Prostate gland (tissue), 2 donors: ENCODE results near the gene SLC35F3. TPM values are rescaled to one million over a fixed set of nuclear protein-coding genes. Genes with fewer than 3 reads are reported as not detected.

Source experiments
- DNase-seq: peaks from one replicate; pipeline ENCODE4 v3.0.0-alpha.2; 2019; ENCODE audit warnings: low spot score
- H3K27ac ChIP-seq, 2 donors: fragments of 200-600 bp; sonication (generic); 2 replicates each; pipeline ENCODE4 v1.5.1; 2017 to 2019
- H3K27me3 ChIP-seq: fragments of 200-600 bp; sonication (generic); replicated peaks from 2 replicates; pipeline ENCODE4 v1.5.1; 2019; ENCODE audit not compliant: insufficient read depth
- H3K36me3 ChIP-seq, 2 donors: fragments of 200-600 bp; sonication (generic); 1 replicate in 1 of 2; 2 replicates in 1 of 2; pipeline versions ENCODE4 v1.5.1 to v1.8.1; 2017 to 2019
- H3K4me1 ChIP-seq: fragments of 200-600 bp; sonication (generic); replicated peaks from 2 replicates; pipeline ENCODE4 v1.5.1; 2019
- H3K4me3 ChIP-seq, 2 donors: fragments of 200-600 bp; sonication (generic); 2 replicates each; pipeline ENCODE4 v1.5.1; 2017 to 2019
- H3K9me3 ChIP-seq: fragments of 200-600 bp; sonication (generic); 2 replicates; pipeline ENCODE4 v1.5.1; 2017
- CTCF ChIP-seq, 4 experiments: fragments of 200-600 bp in 2 of 4; fragments of 450-650 bp in 2 of 4; sonication (generic) in 2 of 4; IDR thresholded peaks; 1 replicate in 3 of 4; 2 replicates in 1 of 4; pipeline ENCODE4 v1.5.1; 2016 to 2019; ENCODE audit warnings: antibody characterized with exemption in 4 of 4, mild to moderate bottlenecking in 2 of 4, moderate library complexity in 2 of 4
- POLR2A ChIP-seq: fragments of 450-650 bp; IDR thresholded peaks from one replicate; pipeline ENCODE4 v1.6.1; 2016; ENCODE audit warnings: antibody characterized with exemption, mild to moderate bottlenecking
- POLR2AphosphoS5 ChIP-seq: sonication (generic); formaldehyde crosslinking; IDR thresholded peaks from one replicate; pipeline ENCODE4 v1.6.1; 2017; ENCODE audit warnings: antibody characterized with exemption
- WGBS: methylation state at CpG from one replicate; pipeline ENCODE4 v1.1.5; 2018; 5-methylcytosine and 5-hydroxymethylcytosine counted together
- intact Hi-C: fragments of 100-400 bp; cut with DNase I; formaldehyde crosslinking; loops from one replicate; pipeline ENCODE4 v1.14.2; 2022
- total RNA-seq, 2 donors: library from RNA; depleted of rRNA; stranded (reverse); fragments of >200 nt; gene quantifications; one replicate each; pipeline ENCODE4 v1.1.0, GENCODE V29; 2016

The SLC35F3 gene
- total RNA-seq, 2 donors from 2014 or later, result 0.34 to 0.64 TPM

- no peaks in the 10 kb centered on the region for H3K36me3 ChIP-seq
- no peaks in the 10 kb centered on the region for H3K9me3 ChIP-seq
- no peak overlapping the region for H3K4me3 ChIP-seq
- WGBS, result 94% methylated on average over 9 of the region's 9 CpGs
- H3K4me1 ChIP-seq, result no peaks in the 10 kb centered on the region
- TF ChIP-seq POLR2A (no peak), POLR2AphosphoS5 (no peak), CTCF (IDR thresholded peaks at IDR 0.05) (no peak)
- no peak for DNase-seq
- intact Hi-C loops, result no loop called here
- no peak overlapping the region for H3K27ac ChIP-seq
- no peaks in the 10 kb centered on the region for H3K27me3 ChIP-seq
Measured at GRCh38 chr1:234239936-234240335, 335.5 kb downstream of the SLC35F3 start.

- H3K4me1 ChIP-seq, result no peaks in the 10 kb centered on the region
- no peaks in the 10 kb centered on the region for H3K9me3 ChIP-seq
- intact Hi-C loops, result no loop called here
Measured at GRCh38 chr1:234240680-234241079, 336.2 kb downstream of the SLC35F3 start.

GRCh38 chr1:234241941-234242490 is 337.5 kb downstream of the SLC35F3 start:
- WGBS, result 95% methylated on average over 5 of the region's 5 CpGs
- intact Hi-C loops, result no loop called here
- Histone ChIP-seq H3K4me1 (no peaks in the 10 kb centered on the region), H3K27me3 (no peaks in the 10 kb centered on the region), H3K9me3 (no peaks in the 10 kb centered on the region), H3K36me3 (no peaks in the 10 kb centered on the region), H3K4me3 (no peak overlapping the region), H3K27ac (no peak overlapping the region)
- no peak for TF ChIP-seq CTCF (IDR thresholded peaks at IDR 0.05)
- no peak for TF ChIP-seq POLR2A
- no peak for TF ChIP-seq POLR2AphosphoS5
- DNase-seq, result no peak

More at GRCh38 chr1:234240680-234241079, 336.2 kb downstream of the SLC35F3 start:
- DNase-seq, result no peak
- TF ChIP-seq POLR2AphosphoS5, result no peak
- no peak for TF ChIP-seq POLR2A
- TF ChIP-seq CTCF (IDR thresholded peaks at IDR 0.05), result no peak
- Histone ChIP-seq H3K27me3 (no peaks in the 10 kb centered on the region), H3K36me3 (no peaks in the 10 kb centered on the region), H3K27ac (no peak overlapping the region), H3K4me3 (no peak overlapping the region)

GRCh38 chr1:234243521-234244260 is 339.2 kb downstream of the SLC35F3 start:
- 59% methylated on average over 3 of the region's 3 CpGs for WGBS
- intact Hi-C loops, result no loop called here
- Histone ChIP-seq H3K36me3 (no peaks in the 10 kb centered on the region), H3K4me1 (no peaks in the 10 kb centered on the region), H3K9me3 (no peaks in the 10 kb centered on the region), H3K27ac (no peak overlapping the region), H3K4me3 (no peak overlapping the region), H3K27me3 (no peaks in the 10 kb centered on the region)
- no peak for DNase-seq
- TF ChIP-seq POLR2AphosphoS5 (no peak), POLR2A (no peak), CTCF (IDR thresholded peaks at IDR 0.05) (no peak)

- DNase-seq, result no peak
- Histone ChIP-seq H3K27me3 (no peaks in the 10 kb centered on the region), H3K36me3 (no peaks in the 10 kb centered on the region), H3K4me3 (no peak overlapping the region), H3K4me1 (no peaks in the 10 kb centered on the region), H3K9me3 (no peaks in the 10 kb centered on the region), H3K27ac (no peak overlapping the region)
- intact Hi-C loops, result no loop called here
- TF ChIP-seq CTCF (IDR thresholded peaks at IDR 0.05) (no peak), POLR2A (no peak), POLR2AphosphoS5 (no peak)
Measured at GRCh38 chr1:234244482-234244881, 340.0 kb downstream of the SLC35F3 start.
